ENCODE measurements around the gene NT5C3B. TPM values are rescaled to one million over a fixed set of nuclear protein-coding genes. Genes with fewer than 3 reads are reported as not detected.

The NT5C3B gene
- total RNA-seq, 1 experiment from 2014 or later: 78.8 TPM

- H3K79me2 ChIP-seq (ENCODE audit: low read length): no peaks in the 10 kb centered on the region
- H3K4me3 ChIP-seq (ENCODE audit: low read length): no peak overlapping the region
- H3K9me3 ChIP-seq (ENCODE audit: low read length): no peaks in the 10 kb centered on the region
- H3K9ac ChIP-seq (ENCODE audit: low read length): no peak overlapping the region
- ChIA-PET CTCF (no interaction called here), POLR2A (ENCODE audit: unreplicated experiment) (interaction anchor here (0.6 kb wide), 1 partner anchor 22 kb away, joined by 8 read pairs; no protein-coding TSS in a partner anchor)
- no TSS peak for BruUV-seq (replicated peaks)
- TF ChIP-seq, protein P1, sequence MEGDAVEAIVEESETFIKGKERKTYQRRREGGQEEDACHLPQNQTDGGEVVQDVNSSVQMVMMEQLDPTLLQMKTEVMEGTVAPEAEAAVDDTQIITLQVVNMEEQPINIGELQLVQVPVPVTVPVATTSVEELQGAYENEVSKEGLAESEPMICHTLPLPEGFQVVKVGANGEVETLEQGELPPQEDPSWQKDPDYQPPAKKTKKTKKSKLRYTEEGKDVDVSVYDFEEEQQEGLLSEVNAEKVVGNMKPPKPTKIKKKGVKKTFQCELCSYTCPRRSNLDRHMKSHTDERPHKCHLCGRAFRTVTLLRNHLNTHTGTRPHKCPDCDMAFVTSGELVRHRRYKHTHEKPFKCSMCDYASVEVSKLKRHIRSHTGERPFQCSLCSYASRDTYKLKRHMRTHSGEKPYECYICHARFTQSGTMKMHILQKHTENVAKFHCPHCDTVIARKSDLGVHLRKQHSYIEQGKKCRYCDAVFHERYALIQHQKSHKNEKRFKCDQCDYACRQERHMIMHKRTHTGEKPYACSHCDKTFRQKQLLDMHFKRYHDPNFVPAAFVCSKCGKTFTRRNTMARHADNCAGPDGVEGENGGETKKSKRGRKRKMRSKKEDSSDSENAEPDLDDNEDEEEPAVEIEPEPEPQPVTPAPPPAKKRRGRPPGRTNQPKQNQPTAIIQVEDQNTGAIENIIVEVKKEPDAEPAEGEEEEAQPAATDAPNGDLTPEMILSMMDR (conservative IDR thresholded peaks at IDR 0.05; ENCODE audit: low read depth, low read length): no peak
- no peaks in the 10 kb centered on the region for H3F3A ChIP-seq (ENCODE audit: low read length, unreplicated experiment)
- no peaks in the 10 kb centered on the region for H4K20me1 ChIP-seq (ENCODE audit: low read length)
- no peaks in the 10 kb centered on the region for H3K9me2 ChIP-seq (replicated peaks; ENCODE audit: low read length)
- ATAC-seq (no peak), DNase-seq (no peak)
- H3K36me3 ChIP-seq (ENCODE audit: low read depth, low read length): no peaks in the 10 kb centered on the region
- H3K4me1 ChIP-seq (ENCODE audit: insufficient read depth, low read length): no peaks in the 10 kb centered on the region
- no peaks in the 10 kb centered on the region for H3K27me3 ChIP-seq (ENCODE audit: low read length)
- intact Hi-C loops (cut with micrococcal nuclease): no loop called here
- H3K4me2 ChIP-seq (ENCODE audit: low read length): no peak overlapping the region
- H2AFZ ChIP-seq (ENCODE audit: low read length): no peak overlapping the region
- no peak overlapping the region for H3K27ac ChIP-seq (ENCODE audit: low read length)
These were observed 11.9 kb downstream of the NT5C3B start for GRCh38 chr17:41824086-41824485.

DNA sequence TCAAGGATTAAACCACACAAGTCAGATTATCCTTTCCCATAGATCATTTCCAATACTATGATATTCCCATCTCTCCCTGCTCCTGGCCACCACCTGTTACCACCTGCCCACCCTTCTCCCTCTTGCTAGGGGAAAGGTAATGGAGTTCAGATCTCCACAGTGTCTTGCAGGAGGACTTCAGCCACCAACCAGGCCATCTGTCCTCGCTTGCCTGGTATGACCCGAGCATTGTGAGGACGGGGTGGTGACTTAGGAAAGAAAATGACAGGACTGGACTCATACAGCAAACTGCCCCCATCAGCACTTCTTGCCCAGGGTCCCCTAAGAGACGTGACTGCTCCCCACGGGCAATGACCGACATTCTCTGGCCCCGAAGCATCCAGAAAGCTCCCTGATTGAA, 12.5 kb downstream of the NT5C3B start:
- no peaks in the 10 kb centered on the region for H4K20me1 ChIP-seq (ENCODE audit: low read length)
- ATAC-seq (no peak), DNase-seq (no peak)
- no peaks in the 10 kb centered on the region for H3K9me2 ChIP-seq (replicated peaks; ENCODE audit: low read length)
- H3K27ac ChIP-seq (ENCODE audit: low read length): no peak overlapping the region
- H3K27me3 ChIP-seq (ENCODE audit: low read length): no peaks in the 10 kb centered on the region
- H3K9ac ChIP-seq (ENCODE audit: low read length): no peak overlapping the region
- no peak overlapping the region for H3K4me3 ChIP-seq (ENCODE audit: low read length)
- POLR2A ChIA-PET (ENCODE audit: unreplicated experiment): interaction anchor here (0.6 kb wide), 1 partner anchor 22 kb away, joined by 8 read pairs; no protein-coding TSS in a partner anchor
- TF ChIP-seq EZH2phosphoT487 (IDR thresholded peaks at IDR 0.05; ENCODE audit: borderline replicate concordance, low read length) (no peak), EZH2 (IDR thresholded peaks at IDR 0.05; ENCODE audit: low read length, unreplicated experiment) (no peak)
- TF ChIP-seq, protein P1 (conservative IDR thresholded peaks at IDR 0.05; ENCODE audit: low read depth, low read length): no peak
- H3K79me2 ChIP-seq (ENCODE audit: low read length): no peaks in the 10 kb centered on the region
- BruUV-seq (replicated peaks): TSS peak; percentile 17
- intact Hi-C loops (cut with micrococcal nuclease): no loop called here
- no peaks in the 10 kb centered on the region for H3K9me3 ChIP-seq (ENCODE audit: low read length)
- H3F3A ChIP-seq (ENCODE audit: low read length, unreplicated experiment): no peaks in the 10 kb centered on the region
- CTCF ChIA-PET: no interaction called here
- no peak overlapping the region for H2AFZ ChIP-seq (ENCODE audit: low read length)
- H3K4me2 ChIP-seq (ENCODE audit: low read length): no peak overlapping the region
- no peaks in the 10 kb centered on the region for H3K36me3 ChIP-seq (ENCODE audit: low read depth, low read length)
- H3K4me1 ChIP-seq (ENCODE audit: insufficient read depth, low read length): no peaks in the 10 kb centered on the region

- BruUV-seq (replicated peaks): no TSS peak
- DNase-seq (no peak), ATAC-seq (no peak)
- ChIA-PET CTCF (no interaction called here), POLR2A (ENCODE audit: unreplicated experiment) (no interaction called here)
- Histone ChIP-seq H3K9me3 (ENCODE audit: low read length) (no peaks in the 10 kb centered on the region), H4K20me1 (ENCODE audit: low read length) (no peaks in the 10 kb centered on the region), H3K4me3 (ENCODE audit: low read length) (no peak overlapping the region), H3K9ac (ENCODE audit: low read length) (no peak overlapping the region), H3K4me2 (ENCODE audit: low read length) (no peak overlapping the region), H3K27ac (ENCODE audit: low read length) (no peak overlapping the region), H3K4me1 (ENCODE audit: insufficient read depth, low read length) (no peaks in the 10 kb centered on the region), H3K36me3 (ENCODE audit: low read depth, low read length) (no peaks in the 10 kb centered on the region), H3K27me3 (ENCODE audit: low read length) (no peaks in the 10 kb centered on the region), H3F3A (ENCODE audit: low read length, unreplicated experiment) (no peaks in the 10 kb centered on the region), H2AFZ (ENCODE audit: low read length) (no peak overlapping the region), H3K9me2 (replicated peaks; ENCODE audit: low read length) (no peaks in the 10 kb centered on the region), H3K79me2 (ENCODE audit: low read length) (no peaks in the 10 kb centered on the region)
- TF ChIP-seq, protein P1 (conservative IDR thresholded peaks at IDR 0.05; ENCODE audit: low read depth, low read length): no peak
- no peak for TF ChIP-seq EZH2phosphoT487 (IDR thresholded peaks at IDR 0.05; ENCODE audit: borderline replicate concordance, low read length)
- no peak for TF ChIP-seq EZH2 (IDR thresholded peaks at IDR 0.05; ENCODE audit: low read length, unreplicated experiment)
- intact Hi-C loops (cut with micrococcal nuclease): no loop called here
These were observed 12.9 kb downstream of the NT5C3B start for GRCh38 chr17:41823141-41823524.
